HG02938 (cell line): ENCODE results near the gene CRMP1.

ENCODE experiments used
- ATAC-seq: cut with Tn5 transposase; IDR thresholded peaks from one replicate; pipeline ENCODE4 v1.9.1; 2021; ENCODE audit warnings: mild to moderate bottlenecking, moderate library complexity; ENCODE audit not compliant: unreplicated experiment

Gene CRMP1

DNA sequence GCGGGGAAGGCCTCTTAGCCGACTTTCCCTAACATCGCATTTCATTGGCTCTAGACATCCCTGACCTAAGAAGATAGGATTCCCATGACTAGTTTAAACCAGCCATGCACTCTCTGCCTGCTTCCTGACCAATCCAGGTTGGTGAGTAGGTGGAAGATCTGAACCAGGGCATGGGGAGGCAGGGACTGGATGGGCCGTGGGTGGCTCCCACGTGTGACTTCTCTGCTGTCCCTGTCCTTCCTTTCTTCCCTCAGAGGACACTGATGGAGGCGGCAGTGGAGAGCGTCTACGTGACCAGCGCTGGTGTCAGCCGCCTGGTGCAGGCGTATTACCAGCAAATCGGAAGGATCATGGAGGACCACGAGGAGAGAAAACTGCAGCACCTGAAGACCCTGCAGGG lies 91.2 kb downstream of the CRMP1 start:
- no peak for ATAC-seq

DNA sequence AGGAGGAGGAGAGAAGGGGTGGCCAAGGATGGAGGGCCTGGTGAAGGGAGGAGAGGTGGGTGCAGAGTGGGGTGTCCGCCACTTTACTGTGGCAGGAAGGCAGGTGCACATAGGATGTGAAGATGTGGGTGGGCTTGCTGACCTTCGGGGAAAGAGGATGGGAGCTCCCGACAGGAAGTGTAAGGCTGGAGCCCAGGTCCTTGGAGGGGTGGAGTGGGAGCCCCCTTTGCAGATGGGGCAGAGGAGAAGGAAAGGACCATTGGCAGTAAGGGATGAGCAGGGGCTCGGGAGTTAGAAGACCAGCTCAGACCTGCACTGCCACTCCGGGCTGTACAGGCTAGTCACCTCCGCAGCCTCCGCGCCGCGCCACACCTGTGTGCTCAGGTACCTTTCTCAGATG lies 92.4 kb downstream of the CRMP1 start:
- no peak for ATAC-seq

- no peak for ATAC-seq
Measured at GRCh38 chr4:5799406-5799805, 93.5 kb downstream of the CRMP1 start.

DNA sequence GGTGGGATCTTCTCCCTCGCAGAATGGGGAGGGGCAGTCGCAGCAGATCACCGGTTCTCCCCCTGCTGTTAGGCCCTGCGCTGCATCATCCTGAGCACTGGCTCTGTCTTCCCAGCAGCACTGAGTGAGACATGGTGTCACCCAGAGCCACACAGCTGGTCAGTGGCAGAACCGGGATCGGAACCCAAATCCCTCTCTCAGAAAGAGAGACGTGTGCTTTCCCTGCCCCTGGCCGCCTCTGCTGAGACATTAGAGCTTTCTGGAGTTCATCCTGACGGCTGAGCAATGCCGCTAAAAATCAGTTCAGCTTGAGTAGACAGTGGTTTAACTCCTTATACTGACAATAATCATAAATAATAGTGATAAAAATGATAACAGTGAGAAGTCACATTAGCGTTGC lies 93.9 kb downstream of the CRMP1 start:
- ATAC-seq, result no peak

DNA sequence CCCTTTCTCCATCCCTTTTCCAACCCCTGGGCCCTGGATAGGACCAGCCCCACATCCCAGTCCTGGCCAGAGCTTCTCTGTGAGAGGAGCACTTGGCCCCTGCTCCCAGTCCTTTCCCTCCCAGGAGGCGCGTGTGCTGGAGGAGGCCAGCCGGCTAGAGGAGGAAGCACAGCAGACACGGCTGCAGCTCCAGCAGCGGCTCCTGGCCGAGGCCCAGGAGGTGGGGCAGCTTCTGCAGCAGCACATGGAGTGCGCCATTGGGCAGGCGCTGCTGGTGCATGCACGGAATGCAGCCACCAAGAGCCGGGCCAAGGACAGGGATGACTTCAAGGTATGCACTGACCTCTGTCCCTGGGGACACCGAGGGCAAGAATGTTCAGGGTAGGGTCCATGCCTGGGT lies 94.4 kb downstream of the CRMP1 start:
- no peak for ATAC-seq

DNA sequence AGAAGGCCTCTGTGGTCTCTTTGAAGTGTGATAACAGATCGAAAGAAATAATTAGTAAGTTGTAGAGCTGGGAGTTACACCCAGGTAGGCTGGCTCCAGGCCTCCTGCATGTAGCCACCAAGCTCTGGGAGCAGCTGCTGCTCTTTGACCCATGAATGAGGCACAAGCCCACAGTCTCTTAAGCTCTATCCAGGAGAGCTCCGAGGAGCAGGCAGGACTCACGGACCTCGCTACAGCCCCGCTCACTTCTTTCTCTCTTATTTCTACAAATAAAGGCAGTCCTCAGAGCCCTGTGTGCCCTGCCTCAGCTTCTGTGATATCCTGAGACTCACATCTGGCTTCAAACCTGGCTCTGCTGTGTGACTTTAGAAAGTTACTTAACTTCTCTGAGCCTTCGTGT lies 95.0 kb downstream of the CRMP1 start:
- no peak for ATAC-seq

- ATAC-seq, result no peak
Measured at GRCh38 chr4:5796976-5797375, 95.9 kb downstream of the CRMP1 start.

- ATAC-seq, result no peak
Measured at GRCh38 chr4:5795580-5795979, 97.3 kb downstream of the CRMP1 start.

DNA sequence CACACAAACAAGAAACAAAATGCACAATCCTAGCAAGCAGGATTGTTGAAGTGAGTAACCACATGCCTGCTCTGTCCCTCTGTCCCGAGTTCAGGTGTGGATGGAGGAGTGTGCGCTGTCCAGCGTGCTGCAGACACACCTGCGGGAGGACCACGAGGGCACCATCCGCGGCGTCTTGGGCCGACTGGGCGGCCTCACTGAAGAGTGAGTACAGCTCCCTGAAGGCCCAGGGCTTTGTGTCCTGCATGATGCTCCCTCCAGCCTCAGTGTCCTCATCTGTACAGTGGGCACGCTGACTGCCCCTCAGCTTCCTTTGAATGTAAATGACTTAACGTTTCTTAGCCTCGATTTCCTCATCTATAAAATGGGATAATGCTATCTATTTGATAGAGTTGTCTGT lies 99.4 kb downstream of the CRMP1 start:
- no peak for ATAC-seq

DNA sequence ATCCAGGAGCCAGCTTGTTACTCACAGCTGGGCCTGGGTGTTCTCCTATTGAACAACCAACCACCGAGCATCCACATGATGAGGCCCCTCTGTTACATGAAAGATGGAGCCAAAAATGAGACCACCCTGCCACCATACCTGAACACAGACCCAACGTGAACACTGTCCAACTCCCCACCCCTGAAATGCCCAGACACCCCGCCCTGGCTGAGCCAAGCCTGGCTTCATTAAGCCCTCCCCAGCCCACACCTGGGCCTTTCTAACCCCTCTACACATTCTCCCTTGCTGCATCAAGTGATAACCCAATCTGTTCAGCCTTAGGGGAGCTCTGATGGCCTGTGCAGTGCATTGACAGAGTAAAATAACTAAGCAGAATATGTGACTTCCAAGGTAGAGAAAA lies 101.2 kb downstream of the CRMP1 start:
- ATAC-seq, result no peak

GRCh38 chr4:5790546-5790857 lies 102.4 kb downstream of the CRMP1 start:
- no peak for ATAC-seq

DNA sequence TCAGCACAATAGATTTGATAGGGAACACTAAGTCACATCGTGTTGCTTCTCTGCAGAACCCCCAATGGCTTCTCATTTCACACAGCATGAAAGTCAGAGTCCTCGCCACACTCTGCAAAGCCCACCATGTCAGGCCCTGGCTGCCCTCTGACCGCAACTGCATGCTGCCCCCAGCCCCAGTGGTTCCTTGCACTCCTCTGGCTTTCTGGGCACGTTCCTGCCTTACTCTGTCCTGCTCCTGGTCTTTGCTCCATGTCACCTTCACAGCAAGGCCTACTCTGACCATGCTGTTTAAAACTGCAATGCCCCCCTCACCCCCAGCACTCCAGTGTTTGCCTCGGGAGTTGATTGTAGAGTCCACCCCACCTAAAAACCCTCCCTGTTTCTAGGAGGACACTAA lies 103.7 kb downstream of the CRMP1 start:
- ATAC-seq, result no peak

DNA sequence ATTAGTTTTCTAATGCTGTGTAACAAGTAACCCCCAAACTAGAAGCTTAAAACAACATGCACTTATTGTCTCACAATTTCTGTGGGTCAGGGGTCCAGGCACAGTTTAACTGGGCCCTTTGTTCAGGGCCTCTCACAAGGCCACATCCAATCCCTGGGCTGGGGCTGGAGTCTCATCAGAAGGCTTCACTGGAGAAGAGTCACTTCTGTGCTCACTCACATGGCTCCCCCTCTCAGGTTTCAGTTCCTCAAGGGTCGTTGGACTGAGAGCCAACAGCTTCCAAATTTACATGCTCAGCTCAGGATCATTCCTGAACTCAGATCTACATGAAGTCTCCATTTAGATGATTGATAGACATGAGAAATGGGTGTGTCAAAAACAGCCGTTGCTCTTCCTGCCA lies 104.7 kb downstream of the CRMP1 start:
- no peak for ATAC-seq

- ATAC-seq, result no peak
Measured at GRCh38 chr4:5787311-5787710, 105.6 kb downstream of the CRMP1 start.

DNA sequence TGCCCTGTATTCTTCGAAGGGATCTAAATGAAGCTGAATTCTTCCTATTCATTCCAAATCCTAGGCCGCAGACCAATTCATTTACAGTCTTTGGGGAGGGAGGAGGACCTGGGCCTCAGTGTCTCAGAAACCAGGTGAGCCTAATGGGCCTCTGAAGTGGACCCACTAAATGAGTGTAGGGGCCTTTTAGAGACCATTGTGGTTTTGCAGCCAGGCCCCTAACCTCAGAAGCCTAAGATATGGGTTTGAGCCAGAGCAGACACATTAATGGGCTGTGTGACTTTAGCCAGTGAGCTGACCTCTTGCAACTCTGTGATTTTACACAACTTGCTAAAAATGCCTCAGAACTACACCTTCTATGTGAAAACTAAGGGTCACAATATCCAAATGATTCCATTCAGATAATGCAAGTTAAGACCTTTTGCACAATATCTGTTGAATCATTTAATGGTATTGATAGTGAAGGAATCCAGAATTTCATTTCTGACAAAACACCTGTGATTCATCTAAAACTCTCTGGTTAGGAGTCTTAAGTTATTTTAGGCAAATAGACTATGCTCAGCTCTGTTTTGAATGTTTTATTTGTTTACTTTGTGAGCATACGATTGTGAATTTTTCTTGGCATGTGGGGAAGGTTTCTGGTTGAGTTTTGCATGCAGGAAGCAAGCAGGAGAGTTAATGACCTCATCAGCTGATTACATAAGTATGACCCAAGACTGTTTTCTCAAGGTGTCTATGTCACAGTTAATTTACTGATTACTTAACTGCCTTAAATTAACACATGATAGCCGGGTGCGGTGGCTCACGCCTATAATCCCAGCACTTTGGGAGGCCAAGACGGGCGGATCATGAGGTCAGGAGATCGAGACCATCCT lies 106.8 kb downstream of the CRMP1 start:
- no peak for ATAC-seq

DNA sequence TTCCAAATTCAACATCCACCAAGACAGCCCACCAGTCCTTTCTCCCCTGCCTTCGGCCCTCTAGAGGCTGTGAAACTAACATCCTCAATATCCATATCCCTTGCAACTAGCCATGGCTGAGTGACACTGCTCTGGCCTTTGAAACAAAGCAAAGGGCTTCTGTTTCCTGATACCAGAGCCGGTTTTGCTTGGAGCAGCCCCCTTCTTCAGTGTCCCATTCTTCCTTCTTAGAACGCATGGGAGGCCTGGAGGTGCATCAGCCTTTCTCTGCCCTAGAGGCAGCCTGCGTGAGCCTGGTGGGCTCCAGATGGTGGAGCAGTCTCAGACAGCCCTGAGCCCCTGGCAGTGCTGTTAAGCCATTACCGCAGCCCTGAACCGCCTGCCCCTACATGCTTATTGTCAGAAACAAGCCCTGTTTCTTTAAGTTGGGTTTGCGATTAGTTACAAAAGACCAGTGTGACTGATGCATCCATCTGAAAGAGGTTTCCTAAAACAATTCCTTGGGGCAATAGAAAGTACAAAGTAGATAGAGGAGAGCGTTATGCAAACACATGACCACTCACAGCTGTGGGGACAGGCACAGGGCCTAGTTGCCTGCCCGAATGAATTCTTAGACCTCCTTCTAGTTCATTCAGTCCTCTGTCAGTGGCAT lies 107.8 kb downstream of the CRMP1 start:
- ATAC-seq, result no peak

GRCh38 chr4:5784021-5784420 lies 108.9 kb downstream of the CRMP1 start:
- ATAC-seq, result no peak

DNA sequence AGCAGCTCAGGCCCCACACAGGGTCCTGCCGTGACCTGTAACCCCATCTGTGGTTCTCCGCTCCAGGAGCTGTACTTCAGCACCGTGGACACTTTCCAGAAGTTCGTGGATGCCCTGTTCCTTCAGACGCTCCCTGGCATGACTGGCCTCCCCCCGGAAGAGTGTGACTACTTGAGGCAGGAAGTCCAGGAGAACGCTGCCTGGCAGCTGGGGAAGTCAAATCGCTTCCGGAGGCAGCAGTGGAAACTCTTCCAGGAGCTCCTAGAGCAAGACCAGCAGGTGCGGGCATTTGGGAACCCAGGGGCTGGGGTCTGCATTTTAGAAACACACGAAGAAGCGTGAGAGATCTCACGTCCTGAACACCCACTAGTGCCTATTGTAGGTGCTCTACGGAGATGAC lies 109.4 kb downstream of the CRMP1 start:
- ATAC-seq, result no peak

- ATAC-seq, result no peak
Measured at GRCh38 chr4:5782829-5783476, 109.9 kb downstream of the CRMP1 start.

GRCh38 chr4:5781691-5782090 lies 111.2 kb downstream of the CRMP1 start:
- no peak for ATAC-seq

GRCh38 chr4:5780831-5781480 lies 111.9 kb downstream of the CRMP1 start:
- ATAC-seq, result no peak

DNA sequence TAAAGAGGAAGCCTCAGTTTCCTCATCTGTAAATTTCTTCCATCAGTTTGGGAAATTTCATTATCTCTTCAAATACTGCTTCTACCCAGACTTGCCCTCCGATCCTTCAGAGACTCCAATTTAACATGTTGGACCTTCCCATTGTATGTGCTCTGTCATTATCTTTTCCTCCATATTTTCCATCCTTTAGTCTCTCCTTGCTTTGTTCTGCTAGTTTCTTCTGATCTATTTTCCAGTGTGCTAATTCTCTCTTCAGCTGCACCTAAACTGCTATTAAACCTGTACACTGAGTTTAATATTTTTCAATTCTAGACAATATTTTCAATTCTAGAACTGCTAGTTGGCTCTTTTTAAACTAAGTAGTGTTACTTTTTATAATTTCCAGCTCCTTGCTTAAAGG lies 116.4 kb downstream of the CRMP1 start:
- ATAC-seq, result no peak
